HG03175 (cell line): ENCODE measurements around the gene ASGR1.
"Not testable (repeated sequence)": the region's sequence is repeated elsewhere in the genome, so short reads cannot be mapped to it uniquely, and the experiment has no call there.

Experiments used
- ATAC-seq: cut with Tn5 transposase; IDR thresholded peaks from one replicate; pipeline ENCODE4 v1.9.1; 2021; ENCODE audit warnings: mild to moderate bottlenecking, moderate library complexity; ENCODE audit not compliant: unreplicated experiment

ASGR1 gene

GRCh38 chr17:7191069-7191468, 11.9 kb upstream of the ASGR1 start:
- no peak for ATAC-seq

GRCh38 chr17:7190276-7190917, 11.2 kb upstream of the ASGR1 start:
- ATAC-seq, result no peak

- ATAC-seq, result no peak
Observed at GRCh38 chr17:7186241-7186640, 7.1 kb upstream of the ASGR1 start.

- no peak for ATAC-seq
Observed at GRCh38 chr17:7184647-7185046, 5.5 kb upstream of the ASGR1 start.

GRCh38 chr17:7184091-7184488, 4.9 kb upstream of the ASGR1 start:
- ATAC-seq, result no peak

GRCh38 chr17:7183433-7184090, 4.4 kb upstream of the ASGR1 start:
- ATAC-seq, result no peak

GRCh38 chr17:7182101-7182500, 2.9 kb upstream of the ASGR1 start:
- not testable (repeated sequence) for ATAC-seq

- no peak for ATAC-seq
Observed at GRCh38 chr17:7178973-7179316, 225 bp downstream of the ASGR1 start.

GRCh38 chr17:7177954-7178477, 1.2 kb downstream of the ASGR1 start:
- ATAC-seq, result no peak

- no peak for ATAC-seq
Observed at GRCh38 chr17:7177191-7177953, 1.8 kb downstream of the ASGR1 start.

GRCh38 chr17:7176841-7177190, 2.4 kb downstream of the ASGR1 start:
- ATAC-seq, result no peak

- no peak for ATAC-seq
Observed at GRCh38 chr17:7176107-7176840, 2.9 kb downstream of the ASGR1 start.

- no peak for ATAC-seq
Observed at GRCh38 chr17:7175330-7175733, 3.8 kb downstream of the ASGR1 start.

- no peak for ATAC-seq
Observed at GRCh38 chr17:7174603-7175326, 4.4 kb downstream of the ASGR1 start.

- ATAC-seq, result no peak
Observed at GRCh38 chr17:7173687-7174602, 5.2 kb downstream of the ASGR1 start.

- ATAC-seq, result not testable (repeated sequence)
Observed at GRCh38 chr17:7172522-7173191, 6.5 kb downstream of the ASGR1 start.

- ATAC-seq, result not testable (repeated sequence)
Observed at GRCh38 chr17:7169565-7169908, 9.6 kb downstream of the ASGR1 start.

- ATAC-seq, result not testable (repeated sequence)
Observed at GRCh38 chr17:7168841-7169564, 10.2 kb downstream of the ASGR1 start.
